22Rv1 (cell line): ENCODE data around the gene UNC93A.
"Not testable (repeated sequence)": the region's sequence is repeated elsewhere in the genome, so short reads cannot be mapped to it uniquely, and the experiment has no call there.

Experiments
- ZFX ChIP-seq: fragments of 450-650 bp; IDR thresholded peaks from 2 replicates; pipeline ENCODE4 v1.6.1; 2017; ENCODE audit warnings: antibody characterized with exemption, borderline replicate concordance
- TF ChIP-seq, protein P1 (sequence below): fragments of 450-650 bp; IDR thresholded peaks from 2 replicates; pipeline ENCODE4 v1.5.1; 2017; ENCODE audit warnings: mild to moderate bottlenecking

DNA sequence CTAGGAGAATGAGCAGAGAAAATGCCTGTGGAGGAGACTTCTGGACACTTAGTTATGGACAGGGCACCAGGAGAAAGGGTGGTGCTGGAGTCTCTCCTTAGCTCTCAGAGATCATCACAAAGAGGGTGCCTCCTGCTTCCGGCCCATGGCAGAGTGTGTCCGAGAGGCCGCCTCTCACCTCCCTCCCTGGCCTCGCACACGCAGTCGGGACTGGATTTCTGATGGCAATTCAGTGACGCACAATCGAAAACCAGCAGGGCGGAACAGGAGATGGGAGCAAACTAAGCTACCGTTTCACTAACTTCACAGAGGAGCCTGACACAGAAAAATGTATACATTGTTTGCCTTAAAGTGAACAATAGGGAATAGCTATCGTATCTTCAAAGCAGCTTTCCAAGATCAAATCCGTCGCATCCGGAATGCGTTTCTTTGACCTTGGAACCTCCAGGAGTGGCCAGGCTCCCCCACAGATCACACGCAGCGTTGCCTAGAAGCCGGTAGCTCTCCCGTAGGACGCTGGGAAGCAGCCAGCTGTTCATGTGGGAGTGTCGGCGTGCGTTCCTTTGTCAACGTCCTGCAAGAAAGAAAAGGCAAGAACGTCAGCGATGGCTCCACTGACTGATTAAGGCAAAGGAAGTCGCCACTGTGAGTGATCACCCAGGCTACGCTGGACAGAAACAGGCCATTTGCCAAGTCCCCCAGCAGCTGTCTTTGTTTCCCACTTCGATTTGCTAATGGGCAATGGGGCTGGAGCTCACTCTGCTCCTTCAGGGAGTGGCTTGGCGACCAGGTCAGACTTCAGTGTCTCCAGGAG, 49.6 kb upstream of the UNC93A start:
- TF ChIP-seq, protein P1, sequence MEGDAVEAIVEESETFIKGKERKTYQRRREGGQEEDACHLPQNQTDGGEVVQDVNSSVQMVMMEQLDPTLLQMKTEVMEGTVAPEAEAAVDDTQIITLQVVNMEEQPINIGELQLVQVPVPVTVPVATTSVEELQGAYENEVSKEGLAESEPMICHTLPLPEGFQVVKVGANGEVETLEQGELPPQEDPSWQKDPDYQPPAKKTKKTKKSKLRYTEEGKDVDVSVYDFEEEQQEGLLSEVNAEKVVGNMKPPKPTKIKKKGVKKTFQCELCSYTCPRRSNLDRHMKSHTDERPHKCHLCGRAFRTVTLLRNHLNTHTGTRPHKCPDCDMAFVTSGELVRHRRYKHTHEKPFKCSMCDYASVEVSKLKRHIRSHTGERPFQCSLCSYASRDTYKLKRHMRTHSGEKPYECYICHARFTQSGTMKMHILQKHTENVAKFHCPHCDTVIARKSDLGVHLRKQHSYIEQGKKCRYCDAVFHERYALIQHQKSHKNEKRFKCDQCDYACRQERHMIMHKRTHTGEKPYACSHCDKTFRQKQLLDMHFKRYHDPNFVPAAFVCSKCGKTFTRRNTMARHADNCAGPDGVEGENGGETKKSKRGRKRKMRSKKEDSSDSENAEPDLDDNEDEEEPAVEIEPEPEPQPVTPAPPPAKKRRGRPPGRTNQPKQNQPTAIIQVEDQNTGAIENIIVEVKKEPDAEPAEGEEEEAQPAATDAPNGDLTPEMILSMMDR, result not testable (repeated sequence)
- not testable (repeated sequence) for TF ChIP-seq ZFX
